LNCAP (cell line): ENCODE measurements around the gene FKBP3.

ENCODE experiments used
- TF ChIP-seq, protein P1 (sequence below): fragments of 450-650 bp; IDR thresholded peaks from 2 replicates; pipeline ENCODE4 v1.5.1; 2017; ENCODE audit warnings: mild to moderate bottlenecking

The FKBP3 gene

GRCh38 chr14:45128963-45129629 is 5.2 kb downstream of the FKBP3 start:
- TF ChIP-seq, protein P1, sequence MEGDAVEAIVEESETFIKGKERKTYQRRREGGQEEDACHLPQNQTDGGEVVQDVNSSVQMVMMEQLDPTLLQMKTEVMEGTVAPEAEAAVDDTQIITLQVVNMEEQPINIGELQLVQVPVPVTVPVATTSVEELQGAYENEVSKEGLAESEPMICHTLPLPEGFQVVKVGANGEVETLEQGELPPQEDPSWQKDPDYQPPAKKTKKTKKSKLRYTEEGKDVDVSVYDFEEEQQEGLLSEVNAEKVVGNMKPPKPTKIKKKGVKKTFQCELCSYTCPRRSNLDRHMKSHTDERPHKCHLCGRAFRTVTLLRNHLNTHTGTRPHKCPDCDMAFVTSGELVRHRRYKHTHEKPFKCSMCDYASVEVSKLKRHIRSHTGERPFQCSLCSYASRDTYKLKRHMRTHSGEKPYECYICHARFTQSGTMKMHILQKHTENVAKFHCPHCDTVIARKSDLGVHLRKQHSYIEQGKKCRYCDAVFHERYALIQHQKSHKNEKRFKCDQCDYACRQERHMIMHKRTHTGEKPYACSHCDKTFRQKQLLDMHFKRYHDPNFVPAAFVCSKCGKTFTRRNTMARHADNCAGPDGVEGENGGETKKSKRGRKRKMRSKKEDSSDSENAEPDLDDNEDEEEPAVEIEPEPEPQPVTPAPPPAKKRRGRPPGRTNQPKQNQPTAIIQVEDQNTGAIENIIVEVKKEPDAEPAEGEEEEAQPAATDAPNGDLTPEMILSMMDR: no peak

DNA sequence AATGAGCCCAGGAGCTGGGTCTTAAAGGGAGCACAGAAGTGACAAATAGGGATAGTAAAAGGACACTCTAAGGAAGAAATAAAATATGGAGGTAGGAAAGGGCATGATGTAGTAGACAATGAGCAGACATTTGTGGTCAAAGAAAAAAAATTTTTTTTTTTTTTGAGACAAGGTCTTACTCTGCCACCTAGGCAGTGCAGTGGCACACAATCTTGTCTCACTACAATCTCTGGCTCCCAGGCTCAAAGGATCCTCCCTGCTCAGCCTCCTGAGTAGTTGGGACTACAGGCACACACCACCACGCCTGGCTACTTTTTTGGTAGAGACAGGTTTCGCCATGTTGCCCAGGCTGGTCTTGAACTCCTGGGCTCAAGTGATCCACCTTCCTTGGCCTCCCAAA is 8.5 kb downstream of the FKBP3 start:
- TF ChIP-seq, protein P1: no peak

- TF ChIP-seq, protein P1: no peak
Observed at GRCh38 chr14:45123271-45123670, 11.0 kb downstream of the FKBP3 start.

DNA sequence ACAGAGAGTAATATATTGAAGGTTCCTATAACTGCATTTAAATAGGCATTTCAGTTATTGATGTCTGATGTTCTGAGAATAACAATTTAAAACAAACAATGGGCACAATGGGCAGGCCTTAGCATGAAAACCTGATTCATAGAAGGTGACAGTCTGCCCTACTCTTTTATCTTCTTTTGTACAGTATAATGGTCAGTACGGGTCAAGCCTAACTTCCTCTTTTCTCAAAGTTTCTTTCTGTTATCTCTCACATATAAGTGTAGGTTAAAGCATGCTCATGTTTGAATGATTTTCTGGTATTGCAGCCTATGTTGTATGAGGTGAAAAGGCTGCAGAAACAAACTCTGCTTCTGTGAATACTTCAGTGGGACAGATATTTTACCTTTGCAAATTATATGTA is 14.2 kb downstream of the FKBP3 start:
- TF ChIP-seq, protein P1: no peak

GRCh38 chr14:45118594-45118993 is 15.7 kb downstream of the FKBP3 start:
- TF ChIP-seq, protein P1: no peak

GRCh38 chr14:45114327-45114726 is 20.0 kb downstream of the FKBP3 start:
- TF ChIP-seq, protein P1: no peak

- TF ChIP-seq, protein P1: no peak
Observed at GRCh38 chr14:45112896-45113781, 21.1 kb downstream of the FKBP3 start.
